NCI-H1417 treated with DMSO at 0.1 percent for 48 hours (cell line): Measurements from ENCODE around the gene EPHA6.
"Not testable (repeated sequence)": the region's sequence is repeated elsewhere in the genome, so short reads cannot be mapped to it uniquely, and the experiment has no call there.

Experiments
- DNase-seq: peaks from one replicate; lab custom pipeline; 2025; lab: John Stamatoyannopoulos, UW

The EPHA6 gene

GRCh38 chr3:97025612-97026011 lies 211.2 kb downstream of the EPHA6 start:
- DNase-seq, result not testable (repeated sequence)

- no peak for DNase-seq
These were observed 215.6 kb downstream of the EPHA6 start for GRCh38 chr3:97029972-97030371.

GRCh38 chr3:97037294-97037943 lies 223.0 kb downstream of the EPHA6 start:
- DNase-seq, result no peak

GRCh38 chr3:97043411-97043810 lies 229.0 kb downstream of the EPHA6 start:
- no peak for DNase-seq

GRCh38 chr3:97057365-97057764 lies 243.0 kb downstream of the EPHA6 start:
- DNase-seq, result no peak

GRCh38 chr3:97059168-97059567 lies 244.8 kb downstream of the EPHA6 start:
- DNase-seq, result no peak

GRCh38 chr3:97066531-97066930 lies 252.1 kb downstream of the EPHA6 start:
- DNase-seq, result no peak

GRCh38 chr3:97070302-97070701 lies 255.9 kb downstream of the EPHA6 start:
- DNase-seq, result no peak

GRCh38 chr3:97074546-97074945 lies 260.2 kb downstream of the EPHA6 start:
- DNase-seq, result no peak

GRCh38 chr3:97076673-97077072 lies 262.3 kb downstream of the EPHA6 start:
- DNase-seq, result no peak

GRCh38 chr3:97089621-97090020 lies 275.2 kb downstream of the EPHA6 start:
- no peak for DNase-seq

- DNase-seq, result no peak
These were observed 288.2 kb downstream of the EPHA6 start for GRCh38 chr3:97102641-97103040.

GRCh38 chr3:97105989-97106651 lies 291.7 kb downstream of the EPHA6 start:
- DNase-seq, result no peak

- DNase-seq, result no peak
These were observed 292.2 kb downstream of the EPHA6 start for GRCh38 chr3:97106652-97106989.

GRCh38 chr3:97108136-97108535 lies 293.7 kb downstream of the EPHA6 start:
- no peak for DNase-seq

- DNase-seq, result no peak
These were observed 296.9 kb downstream of the EPHA6 start for GRCh38 chr3:97111244-97111643.

- no peak for DNase-seq
These were observed 307.0 kb downstream of the EPHA6 start for GRCh38 chr3:97121386-97121785.

- DNase-seq, result no peak
These were observed 311.6 kb downstream of the EPHA6 start for GRCh38 chr3:97125902-97126499.

- DNase-seq, result no peak
These were observed 317.1 kb downstream of the EPHA6 start for GRCh38 chr3:97131476-97131875.

- DNase-seq, result no peak
These were observed 324.6 kb downstream of the EPHA6 start for GRCh38 chr3:97138914-97139541.

GRCh38 chr3:97148931-97149330 lies 334.5 kb downstream of the EPHA6 start:
- no peak for DNase-seq

GRCh38 chr3:97161169-97161568 lies 346.8 kb downstream of the EPHA6 start:
- DNase-seq, result no peak

GRCh38 chr3:97177242-97177641 lies 362.8 kb downstream of the EPHA6 start:
- DNase-seq, result no peak
